Middle frontal gyrus (tissue), 1 donor: ENCODE data around the gene HYDIN.

Experiments
- DNase-seq: peaks from one replicate; pipeline ENCODE4 v3.0.0-alpha.2; 2015; ENCODE audit warnings: low spot score; ENCODE audit errors: extremely low spot score

Gene HYDIN

DNA sequence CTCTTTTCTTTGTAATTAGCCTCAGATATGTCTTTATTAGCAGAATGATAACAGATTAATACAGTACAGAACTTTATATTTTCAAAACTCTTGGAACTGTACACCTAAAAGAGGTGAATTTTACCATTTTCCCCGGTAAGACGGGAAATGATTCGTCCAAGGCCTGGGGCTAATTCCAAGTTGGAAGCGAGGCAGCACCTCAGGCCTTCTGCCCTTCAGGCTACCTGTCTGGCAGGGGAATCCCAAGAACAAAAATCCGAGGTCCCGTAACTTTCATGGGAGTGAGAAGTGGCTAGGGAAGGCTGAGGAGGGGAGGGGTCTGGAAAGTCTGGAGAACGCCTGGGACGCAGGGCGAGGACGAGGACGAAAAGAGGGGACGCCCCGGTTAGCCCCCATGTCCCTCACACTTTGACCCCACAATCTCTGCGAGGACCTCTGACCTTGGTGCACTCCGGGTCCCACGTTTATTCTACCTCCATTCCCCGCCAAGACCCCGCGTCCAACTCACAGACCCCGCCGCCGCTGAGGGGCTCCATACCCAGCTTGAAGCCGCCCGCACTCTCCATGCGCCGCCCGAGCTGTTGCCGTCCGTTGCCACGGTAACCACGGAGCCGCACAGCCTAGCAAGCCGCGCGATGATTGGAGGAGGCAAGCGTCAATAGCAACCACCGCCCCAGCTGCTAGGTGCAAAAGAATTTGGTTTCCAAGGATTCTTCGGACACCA lies at the start of gene HYDIN:
Gene HYDIN (minus strand): TSS at position 601 of the 724 bp plus-strand sequence. CDS start 43,827 bp downstream, outside the sequence.
- DNase-seq = peak; percentile 62

DNA sequence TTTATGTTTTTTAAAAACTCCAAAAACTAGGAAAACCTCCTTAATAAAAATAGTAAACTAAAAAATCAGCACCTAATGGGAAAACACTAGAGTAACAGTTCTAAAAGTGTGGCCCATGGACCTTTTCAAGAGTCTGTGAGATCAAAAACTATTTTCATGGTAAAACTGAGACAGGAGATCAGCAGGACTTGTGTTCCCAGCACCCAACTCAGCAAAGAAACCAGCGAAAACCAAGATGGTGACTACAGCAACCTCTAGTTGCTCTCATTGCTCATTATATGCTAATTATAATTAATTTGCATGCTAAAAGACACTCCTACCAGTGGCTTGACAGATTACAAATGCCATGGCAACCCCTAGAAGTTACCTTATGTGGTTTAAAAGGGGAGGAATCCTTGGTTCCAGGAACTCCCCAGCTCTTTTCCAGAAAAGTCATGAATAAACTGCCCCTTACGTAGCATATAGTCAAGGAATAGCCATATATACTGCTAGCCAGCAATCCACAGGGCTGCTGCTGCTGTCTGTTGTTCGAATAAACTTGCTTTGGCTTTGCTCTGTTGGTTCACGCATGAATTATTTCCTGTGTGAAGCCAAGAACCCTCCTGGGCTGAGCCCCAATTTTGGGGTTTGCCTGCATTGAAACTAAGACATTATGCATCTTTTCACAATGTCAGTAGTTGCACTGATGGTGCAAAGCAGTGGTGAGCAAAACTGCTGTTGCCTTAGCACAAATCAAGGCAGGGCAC lies 46.2 kb upstream of the HYDIN start:
- DNase-seq = no peak

DNA sequence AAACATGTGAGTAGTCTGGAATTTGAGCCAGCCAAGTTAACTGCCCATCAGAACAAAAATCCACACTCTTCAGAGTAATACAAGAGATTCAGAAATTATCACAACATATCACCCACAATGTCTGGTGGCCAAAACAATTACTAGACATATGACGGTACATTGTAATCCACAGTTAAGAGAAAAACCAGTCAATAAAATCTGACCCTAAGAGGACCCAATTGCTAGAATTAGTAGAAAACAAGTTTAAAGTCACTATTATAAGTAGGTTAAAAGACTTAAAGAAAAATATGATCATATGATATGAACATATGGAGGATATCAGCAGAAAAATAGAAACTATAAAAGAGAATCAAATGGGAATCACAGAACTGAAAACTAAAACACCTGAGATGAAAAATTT lies 42.9 kb upstream of the HYDIN start:
- no peak for DNase-seq

DNA sequence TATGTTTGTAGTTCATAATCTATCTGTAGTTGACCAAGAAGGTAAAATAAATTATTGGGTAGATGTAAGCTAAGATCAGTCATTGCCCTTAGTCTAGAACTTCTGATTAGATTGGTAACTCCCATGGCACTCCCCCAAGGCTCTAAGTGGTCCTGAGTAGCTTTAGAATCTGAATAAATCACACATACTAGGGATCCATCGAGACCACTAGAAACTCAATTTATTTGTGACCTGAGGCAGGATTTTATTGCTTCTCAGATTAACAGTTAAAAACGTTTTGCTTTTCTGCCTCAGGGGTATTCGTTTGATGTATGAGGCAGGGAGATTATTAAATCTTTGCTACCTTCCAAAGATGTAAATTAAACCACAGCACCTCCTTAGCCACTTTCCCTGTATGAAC lies 33.8 kb upstream of the HYDIN start:
- DNase-seq = no peak

DNA sequence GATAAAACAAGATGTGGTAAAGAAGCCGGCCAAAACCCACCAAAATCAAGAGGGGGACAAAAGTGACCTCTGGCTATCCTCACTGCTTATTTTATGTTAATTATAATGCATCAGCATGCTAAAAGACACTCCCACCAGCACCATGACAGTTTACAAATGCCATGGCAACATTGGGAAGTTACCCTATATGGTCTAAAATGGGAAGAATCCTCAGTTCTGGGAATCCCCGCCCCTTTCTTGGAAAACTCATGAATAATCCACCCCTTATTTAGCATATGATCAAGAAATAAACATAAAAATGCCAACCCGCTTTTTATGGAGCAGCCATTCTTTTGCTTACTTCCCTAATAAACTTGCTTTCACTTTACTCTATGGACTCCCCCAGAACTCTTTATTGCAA lies 33.1 kb upstream of the HYDIN start:
- DNase-seq = no peak

DNA sequence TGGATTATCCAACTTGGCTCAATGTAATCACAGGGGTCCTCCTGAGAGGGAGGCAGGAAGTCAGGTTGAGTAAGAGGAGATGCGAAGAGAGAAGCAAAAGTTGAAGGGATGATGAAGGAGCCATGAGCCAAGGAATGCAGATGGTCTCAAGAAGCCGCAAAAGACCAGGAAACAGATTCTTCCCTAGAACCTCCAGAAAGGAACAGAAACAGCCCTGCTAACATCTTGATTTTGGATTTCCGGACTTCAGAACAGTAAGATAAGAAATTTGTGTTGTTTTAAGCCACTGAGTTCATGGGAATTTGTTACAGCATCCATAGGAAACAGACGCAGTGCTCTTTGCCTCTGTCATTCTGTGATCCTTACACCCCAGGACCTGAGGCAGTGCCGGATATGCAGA lies 31.9 kb upstream of the HYDIN start:
- no peak for DNase-seq

DNA sequence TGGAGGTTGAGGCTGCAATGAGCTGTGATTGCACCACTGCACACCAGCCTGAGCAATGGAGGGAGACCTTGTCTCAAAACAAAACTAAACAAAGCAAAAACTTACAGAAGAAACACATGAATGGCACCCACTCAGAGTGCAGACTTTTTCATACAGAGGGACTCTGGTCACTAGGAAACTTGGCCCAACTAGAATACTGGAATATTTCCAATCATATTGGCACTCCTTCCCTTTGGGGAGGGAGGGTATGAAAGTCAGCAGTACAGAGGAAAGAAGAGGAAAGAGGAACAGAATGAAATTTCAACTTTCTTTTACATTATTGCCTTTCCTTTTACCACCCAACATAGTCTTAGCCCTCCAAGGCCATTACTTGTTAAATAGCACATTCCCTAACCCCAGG lies 30.5 kb upstream of the HYDIN start:
- DNase-seq = no peak

DNA sequence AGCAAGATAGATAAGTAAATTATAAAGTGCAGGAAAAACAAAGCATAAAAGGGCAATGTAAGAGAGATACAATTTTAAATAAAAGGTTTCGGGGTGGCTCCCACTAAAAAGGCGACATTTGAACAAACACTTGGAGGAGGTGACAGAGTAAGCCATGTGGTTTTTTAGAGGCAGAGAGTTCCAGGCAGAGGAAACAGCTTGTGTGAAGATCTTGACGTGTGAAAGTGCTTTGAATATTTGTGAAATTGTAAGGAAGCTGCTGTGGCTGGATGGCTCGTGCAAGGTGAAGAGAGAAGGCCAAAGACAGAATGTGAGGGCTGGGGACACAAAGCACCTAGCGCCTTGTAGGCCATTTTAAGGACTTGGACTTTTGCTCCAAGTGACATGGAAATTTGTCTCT lies 28.6 kb upstream of the HYDIN start:
- no peak for DNase-seq

DNA sequence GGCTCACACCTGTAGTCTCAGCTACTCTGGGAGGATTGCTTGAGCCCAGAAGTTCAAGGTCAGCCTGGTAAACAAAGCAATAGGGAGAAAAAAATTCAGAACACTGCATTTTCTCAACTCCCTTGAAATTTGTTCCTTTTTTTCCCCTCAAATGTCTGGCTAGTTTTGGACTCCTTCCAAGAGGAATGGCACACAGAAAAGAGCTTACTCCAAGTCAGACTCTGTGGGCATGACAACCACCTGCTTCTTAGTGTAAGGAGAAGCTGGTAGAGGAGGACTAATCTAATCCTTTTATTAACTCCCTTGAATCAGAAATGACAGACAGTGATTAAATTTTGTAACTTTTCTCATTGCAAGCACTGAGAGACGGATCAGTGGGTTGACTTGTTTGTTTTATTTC lies 27.9 kb upstream of the HYDIN start:
- DNase-seq = no peak

DNA sequence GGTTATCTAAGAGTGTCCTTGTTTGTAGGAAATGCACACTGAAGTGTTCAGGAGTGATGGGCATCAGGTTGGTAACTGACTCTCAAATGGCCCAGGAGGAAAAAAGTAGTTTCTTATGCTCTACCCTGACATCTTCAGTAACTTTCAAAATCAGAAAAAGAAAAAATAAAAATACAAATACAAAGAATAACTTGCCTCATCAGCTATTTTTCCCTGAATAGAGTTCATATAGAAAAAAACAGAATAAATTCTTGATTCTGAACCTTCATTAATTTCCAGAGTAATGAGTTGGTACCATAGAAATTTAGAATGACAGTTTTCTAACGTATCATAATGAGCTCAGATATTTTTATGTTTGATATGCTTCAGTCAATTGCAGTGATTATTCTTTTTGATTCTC lies 27.2 kb upstream of the HYDIN start:
- DNase-seq = no peak

DNA sequence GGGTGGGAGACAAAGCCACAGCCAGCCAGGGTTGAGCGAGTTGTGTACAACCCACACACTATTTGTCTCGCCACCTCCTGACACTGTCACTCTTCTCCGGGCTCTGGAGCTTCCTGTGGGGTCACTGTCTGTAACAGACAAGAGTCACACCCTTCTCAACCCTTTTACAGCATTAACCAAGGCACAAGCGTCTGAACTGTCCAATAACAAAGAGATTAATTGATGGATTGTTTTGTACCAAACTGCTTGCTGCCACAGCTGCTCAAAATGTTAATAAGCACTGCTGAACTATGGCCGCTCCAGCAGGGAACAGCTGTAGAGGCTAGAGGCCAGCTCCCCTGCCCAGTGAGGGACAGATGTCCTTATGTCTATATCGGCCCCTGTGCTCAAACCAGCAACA lies 25.2 kb upstream of the HYDIN start:
- DNase-seq = no peak

DNA sequence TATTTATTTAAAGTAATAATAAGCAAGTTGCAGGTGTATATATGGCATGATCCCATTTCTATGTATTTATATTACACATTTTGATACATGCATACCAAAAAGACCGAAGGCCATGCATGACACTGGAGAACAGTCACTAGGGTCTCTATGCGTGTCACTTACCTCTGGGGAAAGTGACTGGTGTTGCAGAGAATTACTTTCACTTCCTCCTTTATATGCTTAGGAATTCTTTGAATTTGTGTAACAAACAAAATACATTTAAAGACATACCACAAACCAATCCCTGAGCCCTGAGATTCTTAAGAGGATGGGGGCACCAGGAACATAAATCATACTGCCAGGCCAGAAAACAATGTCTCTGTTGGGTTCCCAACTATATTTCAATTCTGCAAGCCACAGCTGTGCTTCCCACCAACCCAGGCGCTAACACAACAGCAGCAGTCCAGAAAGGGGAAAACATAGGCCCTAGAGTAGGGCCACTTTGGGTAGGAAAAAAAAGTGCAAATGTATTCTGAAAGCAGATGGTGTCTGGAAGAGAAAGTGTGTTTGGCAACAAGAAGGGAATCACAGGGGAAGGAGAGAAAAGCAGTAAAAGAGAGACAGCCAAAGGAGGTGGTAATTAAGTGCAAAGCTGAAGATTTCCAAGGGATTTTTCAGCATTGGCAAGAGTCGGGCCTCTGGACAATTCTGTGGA lies 24.5 kb upstream of the HYDIN start:
- no peak for DNase-seq

DNA sequence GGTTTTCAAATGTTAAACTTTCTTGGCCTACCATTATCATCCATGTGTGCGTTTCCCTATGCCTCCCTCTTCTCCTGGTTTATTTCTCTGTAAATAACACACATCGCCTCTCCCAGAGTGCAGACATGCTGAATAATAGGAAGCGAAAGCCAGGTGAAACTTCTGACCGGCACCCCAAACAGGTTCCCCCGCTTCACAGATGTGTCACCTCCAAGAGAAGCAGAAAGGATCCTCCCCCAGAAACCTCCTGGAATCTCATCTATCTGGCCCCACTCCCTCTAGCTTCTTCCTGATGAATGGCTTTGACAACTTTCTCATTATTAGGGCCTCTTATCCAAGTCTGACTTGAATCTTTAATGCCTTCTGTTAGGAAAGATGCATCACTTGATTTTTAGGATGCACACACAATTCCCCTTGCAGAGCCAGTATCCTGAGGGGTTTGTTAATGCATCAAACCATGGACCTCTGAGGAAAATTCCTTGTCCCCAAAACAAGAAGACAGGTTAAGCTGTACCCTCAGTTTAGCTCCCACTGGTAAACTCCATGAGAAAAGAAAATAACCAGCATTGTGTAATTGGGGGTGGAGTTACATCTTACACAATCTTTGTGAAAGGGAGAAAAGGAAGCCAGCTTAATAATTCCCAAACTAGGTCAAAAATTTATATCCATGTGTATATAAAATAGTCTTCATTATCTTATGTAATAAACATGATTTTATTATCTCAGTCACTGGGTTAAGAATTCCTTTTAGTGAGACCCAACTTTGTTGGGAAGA lies 20.1 kb upstream of the HYDIN start:
- no peak for DNase-seq

DNA sequence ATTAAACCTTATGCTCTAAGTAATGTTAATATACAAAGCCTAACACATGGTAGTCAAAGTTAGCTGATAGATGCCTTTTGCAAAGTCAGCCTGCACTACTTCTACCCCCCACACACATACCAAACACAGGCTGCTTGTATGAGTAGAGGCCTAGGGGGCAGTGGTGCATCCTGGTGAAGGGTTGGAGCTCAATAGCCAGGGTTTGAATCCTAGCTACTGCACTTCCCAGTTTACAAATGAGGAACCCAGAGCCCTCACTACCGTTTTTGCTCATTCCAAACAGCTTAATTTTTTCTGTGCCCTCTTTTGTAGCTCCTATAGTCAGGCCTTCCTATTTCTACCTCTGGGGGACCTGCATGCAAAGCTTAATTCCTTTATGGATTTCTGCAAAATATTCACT lies 18.9 kb upstream of the HYDIN start:
- no peak for DNase-seq

DNA sequence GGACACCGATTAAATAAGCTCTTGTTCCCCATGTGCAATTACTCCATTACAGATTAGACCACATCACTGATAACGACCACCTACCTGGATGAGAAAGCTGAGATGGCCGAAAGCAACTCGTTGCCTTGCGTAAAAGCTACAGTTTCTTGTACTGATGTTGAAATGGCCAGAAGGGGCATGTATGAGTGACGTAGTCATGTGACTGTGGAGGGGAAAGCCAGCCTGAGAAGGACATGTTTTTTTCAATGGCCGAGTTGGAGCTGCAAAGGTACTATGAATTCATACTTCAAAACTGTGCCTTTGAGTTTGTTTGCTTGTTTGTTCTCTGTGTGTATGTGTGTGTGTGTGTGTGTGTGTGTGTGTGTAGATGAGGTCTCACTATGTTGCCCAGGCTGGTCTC lies 17.0 kb upstream of the HYDIN start:
- DNase-seq = no peak

DNA sequence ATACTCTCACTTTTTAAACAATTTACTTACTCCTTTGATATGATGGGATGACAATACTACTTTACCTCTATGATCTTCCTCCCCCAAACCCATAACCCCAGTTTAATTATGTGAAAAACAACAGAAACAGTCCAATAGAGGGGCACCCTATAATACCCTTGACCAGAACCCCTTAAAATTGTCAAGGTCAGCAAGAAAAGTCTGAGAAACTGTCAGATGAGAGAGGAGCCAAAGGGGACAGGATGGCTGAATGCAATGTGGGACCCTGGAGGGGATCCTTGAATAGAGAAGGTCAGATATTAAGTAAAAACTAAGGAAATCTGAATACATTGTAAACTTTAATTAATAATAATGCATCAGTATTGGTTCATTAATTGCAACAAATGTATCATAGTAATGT lies 15.8 kb upstream of the HYDIN start:
- no peak for DNase-seq

DNA sequence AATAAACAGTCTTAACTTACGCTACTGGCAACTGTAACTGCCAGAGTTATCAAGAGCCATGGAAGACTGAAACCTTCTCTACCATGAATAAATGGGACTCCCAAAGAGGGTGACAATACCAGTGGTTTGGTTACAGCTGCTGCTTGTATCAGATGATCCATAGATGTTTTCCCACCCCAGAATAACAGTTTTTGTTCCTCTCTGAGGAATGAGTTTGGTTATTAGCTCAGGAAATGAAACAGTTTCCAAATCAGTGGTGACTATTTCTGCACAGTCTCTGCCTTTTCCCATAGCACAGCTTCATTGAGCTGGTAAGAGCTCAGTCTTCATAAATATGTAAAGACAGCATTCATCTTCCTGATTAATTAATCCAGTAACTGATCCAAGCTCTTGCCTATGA lies 14.0 kb upstream of the HYDIN start:
- DNase-seq = no peak

DNA sequence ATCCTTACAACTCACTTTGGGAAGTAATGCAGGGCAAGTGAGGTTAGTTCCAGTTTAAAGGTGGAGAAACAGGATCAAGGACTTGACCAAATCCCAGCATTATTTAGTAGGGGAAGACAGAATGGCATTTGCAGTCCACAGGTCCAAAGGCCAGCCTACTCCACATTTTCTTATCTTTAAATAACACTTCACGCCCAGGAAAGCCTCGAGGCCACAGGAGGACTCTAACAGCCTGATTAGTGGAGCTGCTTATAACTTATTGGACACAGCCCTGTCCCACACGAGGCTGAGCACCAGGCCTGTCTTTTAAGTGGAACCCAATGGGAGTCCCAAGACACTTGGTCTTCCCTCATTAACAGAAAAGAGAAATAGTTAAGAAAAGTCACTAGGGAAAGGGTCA lies 12.1 kb upstream of the HYDIN start:
- DNase-seq = no peak

DNA sequence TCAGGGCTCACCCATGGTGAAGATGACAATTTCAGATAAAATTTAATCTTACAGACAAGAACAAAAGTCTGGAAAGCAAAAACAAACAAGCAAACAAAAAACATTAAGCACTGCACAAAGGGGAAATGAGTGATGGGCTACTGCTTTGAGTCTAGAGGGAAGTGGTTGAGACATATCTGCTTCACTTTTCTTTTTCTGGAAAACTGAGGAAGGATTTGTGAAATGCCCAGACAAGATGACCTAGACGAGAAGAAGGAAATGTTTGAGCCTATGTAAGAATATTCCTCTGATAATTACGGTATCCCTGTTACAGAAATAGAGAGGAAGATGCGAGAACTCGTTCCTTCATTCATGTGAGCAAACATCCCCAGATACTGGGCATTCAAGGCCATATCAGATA lies 11.5 kb upstream of the HYDIN start:
- DNase-seq = no peak

DNA sequence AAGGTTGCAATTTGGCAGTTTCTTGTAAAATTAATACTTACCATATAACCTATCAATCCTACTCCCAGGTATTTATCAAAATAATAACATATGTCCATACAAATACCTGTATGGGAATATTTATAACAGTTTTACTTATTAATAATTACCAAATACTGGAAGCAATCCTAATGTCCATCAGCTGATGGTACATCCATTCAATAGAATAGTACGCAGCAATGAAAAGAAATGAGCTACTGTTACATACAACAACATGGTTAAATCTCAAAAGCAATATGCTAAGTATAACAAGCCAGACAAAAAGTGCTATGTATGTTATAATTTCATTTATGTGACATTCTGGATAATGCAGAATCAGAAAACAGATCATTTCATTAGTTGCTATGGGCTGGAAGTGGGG lies 1.2 kb downstream of the HYDIN start:
- DNase-seq = no peak

DNA sequence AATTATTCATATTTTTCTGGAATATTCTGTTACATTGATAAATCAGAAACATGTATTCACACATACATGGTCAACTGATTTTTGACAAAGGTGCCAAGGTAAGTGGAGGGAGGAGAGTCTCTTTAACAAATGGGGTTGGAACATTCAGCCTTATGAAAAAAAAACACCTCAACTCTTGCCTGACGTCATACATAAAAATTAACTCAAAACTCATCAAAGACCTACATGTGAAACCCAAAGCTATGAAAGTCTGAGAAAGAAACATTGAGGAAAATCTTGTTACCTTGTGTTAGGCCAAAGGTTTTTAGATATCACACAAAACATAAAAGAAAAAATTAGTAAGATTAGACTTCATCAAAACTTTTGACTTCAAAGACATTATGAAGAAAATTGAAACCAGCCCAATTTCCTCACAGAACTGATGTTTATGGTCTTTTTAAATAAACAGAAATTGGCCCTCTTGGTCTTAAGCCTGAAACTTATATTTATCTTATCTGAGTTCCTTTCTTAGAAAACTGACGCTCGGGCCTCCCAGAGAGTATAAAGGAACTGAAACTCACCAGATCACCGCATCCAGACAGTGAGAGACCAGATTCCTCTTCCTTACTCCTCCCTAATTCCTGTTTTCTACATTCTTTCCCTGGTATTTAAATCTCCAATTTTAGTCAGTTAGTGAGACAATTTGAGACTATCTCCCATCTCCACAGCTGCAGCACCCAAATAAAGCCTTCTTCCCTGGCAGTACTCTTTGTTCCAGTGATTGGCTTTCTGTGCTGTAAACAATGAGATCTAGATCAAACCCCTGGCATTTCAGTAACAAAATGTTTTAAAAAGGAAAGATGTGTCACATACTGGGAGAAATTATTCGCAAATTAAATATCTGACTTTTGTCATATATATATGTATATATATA lies 4.0 kb downstream of the HYDIN start:
- no peak for DNase-seq
